Frontal cortex (tissue), 4 donors: ENCODE results near the gene VOPP1. TPM values are rescaled to one million over a fixed set of nuclear protein-coding genes. Genes with fewer than 3 reads are reported as not detected.
"Not testable (repeated sequence)": the region's sequence is repeated elsewhere in the genome, so short reads cannot be mapped to it uniquely, and the experiment has no call there.

Source experiments
- DNase-seq, 2 donors: peaks; one replicate each; pipeline ENCODE4 v3.0.0; 2012; ENCODE audit warnings: low spot score in 2 of 2
- FAIRE-seq: peaks from 2 replicates; lab custom pipeline; 2012; peaks lifted over from hg19 to GRCh38; lab: Jason Lieb, UNC
- total RNA-seq: library from RNA; depleted of rRNA; stranded (reverse); fragments of >200 nt; gene quantifications from one replicate; pipeline ENCODE4 v1.2.3, GENCODE V29; 2014
- donor health status: control.
- donor health status: control.
- donor health status: control.

Gene VOPP1
- total RNA-seq, 1 donor from 2014 or later, result 83.6 TPM

GRCh38 chr7:55477781-55478374 lies 94.4 kb downstream of the VOPP1 start:
- DNase-seq (no peak), FAIRE-seq (no peak)

- FAIRE-seq (no peak), DNase-seq (no peak)
Observed at GRCh38 chr7:55476852-55477780, 95.2 kb downstream of the VOPP1 start.

- DNase-seq, result peak; percentile 22 to 56
Observed at GRCh38 chr7:55475855-55476803, 96.2 kb downstream of the VOPP1 start.

GRCh38 chr7:55474944-55475854 lies 97.1 kb downstream of the VOPP1 start:
- DNase-seq (no peak), FAIRE-seq (no peak)

More at GRCh38 chr7:55475855-55476803, 96.2 kb downstream of the VOPP1 start:
- FAIRE-seq, result no peak

GRCh38 chr7:55473932-55474331 lies 98.4 kb downstream of the VOPP1 start:
- FAIRE-seq, result no peak
- no peak for DNase-seq

GRCh38 chr7:55472928-55473725 lies 99.2 kb downstream of the VOPP1 start:
- no peak for FAIRE-seq

GRCh38 chr7:55472406-55472805 lies 99.9 kb downstream of the VOPP1 start:
- not testable (repeated sequence) for DNase-seq, FAIRE-seq

More at GRCh38 chr7:55472928-55473725, 99.2 kb downstream of the VOPP1 start:
- DNase-seq, result no peak

- DNase-seq, FAIRE-seq: not testable (repeated sequence)
Observed at GRCh38 chr7:55471594-55471993, 100.7 kb downstream of the VOPP1 start.

GRCh38 chr7:55470261-55470660 lies 102.0 kb downstream of the VOPP1 start:
- FAIRE-seq (no peak), DNase-seq (no peak)

GRCh38 chr7:55469721-55470120 lies 102.6 kb downstream of the VOPP1 start:
- FAIRE-seq (no peak), DNase-seq (no peak)

GRCh38 chr7:55469271-55469681 lies 103.0 kb downstream of the VOPP1 start:
- FAIRE-seq, result no peak

GRCh38 chr7:55468495-55468894 lies 103.8 kb downstream of the VOPP1 start:
- DNase-seq, result no peak
- no peak for FAIRE-seq

More at GRCh38 chr7:55469271-55469681, 103.0 kb downstream of the VOPP1 start:
- DNase-seq, result no peak

GRCh38 chr7:55467047-55467593 lies 105.2 kb downstream of the VOPP1 start:
- DNase-seq (no peak), FAIRE-seq (no peak)

- DNase-seq (no peak), FAIRE-seq (no peak)
Observed at GRCh38 chr7:55465691-55466090, 106.6 kb downstream of the VOPP1 start.

GRCh38 chr7:55464422-55464821 lies 107.9 kb downstream of the VOPP1 start:
- FAIRE-seq, result no peak
- DNase-seq, result no peak

GRCh38 chr7:55463686-55464262 lies 108.5 kb downstream of the VOPP1 start:
- no peak for DNase-seq
- no peak for FAIRE-seq

- DNase-seq, result no peak
- no peak for FAIRE-seq
Observed at GRCh38 chr7:55458351-55458750, 114.0 kb downstream of the VOPP1 start.
